UCSD-AML1 (cell line): Measurements from ENCODE around the gene REPS1.
"Not testable (repeated sequence)": the region's sequence is repeated elsewhere in the genome, so short reads cannot be mapped to it uniquely, and the experiment has no call there.

Experiments used
- DNase-seq: peaks from one replicate; lab custom pipeline; 2025; ENCODE audit not compliant: unreplicated experiment; lab: John Stamatoyannopoulos, UW

The REPS1 gene

GRCh38 chr6:138987643-138988468, at the start of gene REPS1:
REPS1 (minus strand) TSS chr6:138988253; CDS start chr6:138987682, 571 bp downstream.
- DNase-seq, result peak; percentile 90

GRCh38 chr6:139037490-139037889, 49.4 kb upstream of the REPS1 start:
- no peak for DNase-seq

GRCh38 chr6:139030228-139030963, 42.3 kb upstream of the REPS1 start:
- DNase-seq, result peak; percentile 15

GRCh38 chr6:139029470-139030227, 41.6 kb upstream of the REPS1 start:
- peak; percentile 66 for DNase-seq

GRCh38 chr6:139028658-139029469, 40.8 kb upstream of the REPS1 start, which contains the start of gene ABRACL:
ABRACL (plus strand) TSS chr6:139028745; CDS start chr6:139034161, 5,416 bp downstream.
- peak; percentile 83 for DNase-seq

GRCh38 chr6:139028215-139028657, 40.2 kb upstream of the REPS1 start:
- no peak for DNase-seq

- peak; percentile 53 for DNase-seq
These were observed 39.6 kb upstream of the REPS1 start for GRCh38 chr6:139027620-139028182.

- DNase-seq, result not testable (repeated sequence)
These were observed 37.4 kb upstream of the REPS1 start for GRCh38 chr6:139025416-139025815.

- DNase-seq, result no peak
These were observed 32.6 kb upstream of the REPS1 start for GRCh38 chr6:139020689-139021088.

- DNase-seq, result no peak
These were observed 31.7 kb upstream of the REPS1 start for GRCh38 chr6:139019722-139020121.

- no peak for DNase-seq
These were observed 29.2 kb upstream of the REPS1 start for GRCh38 chr6:139017227-139017626.

- no peak for DNase-seq
These were observed 28.5 kb upstream of the REPS1 start for GRCh38 chr6:139016337-139017213.

- no peak for DNase-seq
These were observed 26.9 kb upstream of the REPS1 start for GRCh38 chr6:139014945-139015344.

- DNase-seq, result no peak
These were observed 25.2 kb upstream of the REPS1 start for GRCh38 chr6:139013185-139013800.

GRCh38 chr6:139011980-139012379, 23.9 kb upstream of the REPS1 start:
- DNase-seq, result no peak

- no peak for DNase-seq
These were observed 22.6 kb upstream of the REPS1 start for GRCh38 chr6:139010674-139011073.

GRCh38 chr6:139008117-139008516, 20.1 kb upstream of the REPS1 start:
- no peak for DNase-seq

- no peak for DNase-seq
These were observed 19.4 kb upstream of the REPS1 start for GRCh38 chr6:139007428-139007827.

- no peak for DNase-seq
These were observed 18.4 kb upstream of the REPS1 start for GRCh38 chr6:139006477-139006876.
